Naive thymus-derived CD4-positive, alpha-beta T cell (primary cell): ENCODE data around the gene TNFAIP8L1. TPM values are rescaled to one million over a fixed set of nuclear protein-coding genes. Genes with fewer than 3 reads are reported as not detected.

Experiments
- ATAC-seq: fragments of 150-1000 bp; cut with Tn5 transposase; 2 replicates; pipeline ENCODE4 v1.10.0; 2021; ENCODE audit warnings: mild to moderate bottlenecking, moderate library complexity
- CTCF ChIA-PET: fragments of 350-600 bp; sonication (Branson Sonifier 250); formaldehyde crosslinking; loops from one replicate; lab custom pipeline; 2021; ENCODE audit warnings: antibody characterized with exemption; lab: Charles Lee
- POLR2A ChIA-PET: fragments of 350-600 bp; sonication (Branson Sonifier 250); formaldehyde crosslinking; loops from one replicate; lab custom pipeline; 2021; ENCODE audit warnings: antibody characterized with exemption, inconsistent platforms; lab: Charles Lee
- DNase-seq, 9 donors: peaks; one replicate each; pipeline versions ENCODE4 v3.0.0 to v3.0.0-alpha.2; 2020 to 2022; ENCODE audit warnings: mixed read lengths in 1 of 9
- H3K27ac ChIP-seq: one replicate; pipeline ENCODE4 v1.7.0; 2013; ENCODE audit warnings: mild to moderate bottlenecking, low read depth, low read length, moderate library complexity
- H3K27me3 ChIP-seq, 2 donors: one replicate each; pipeline ENCODE4 v1.7.0; 2013; ENCODE audit warnings: low read length in 2 of 2, mild to moderate bottlenecking in 2 of 2, moderate library complexity in 2 of 2; ENCODE audit not compliant: control insufficient read depth in 2 of 2, insufficient read depth in 2 of 2
- H3K36me3 ChIP-seq, 3 experiments: 1 replicate in 2 of 3; 2 replicates in 1 of 3; pipeline ENCODE4 v1.7.0; 2013; ENCODE audit warnings: low read length in 3 of 3, mild to moderate bottlenecking in 3 of 3, moderate library complexity in 1 of 3; ENCODE audit not compliant: insufficient read depth in 3 of 3, control insufficient read depth in 2 of 3
- H3K4me1 ChIP-seq, 2 donors: one replicate each; pipeline ENCODE4 v1.7.0; 2013; ENCODE audit warnings: low read length in 2 of 2, mild to moderate bottlenecking in 2 of 2, moderate library complexity in 1 of 2; ENCODE audit not compliant: control insufficient read depth in 2 of 2, insufficient read depth in 2 of 2
- H3K4me3 ChIP-seq: 2 replicates; pipeline ENCODE4 v1.7.0; 2013; ENCODE audit warnings: mild to moderate bottlenecking, low read length
- H3K9me3 ChIP-seq, 3 experiments: 1 replicate in 2 of 3; 2 replicates in 1 of 3; pipeline ENCODE4 v1.7.0; 2013; ENCODE audit warnings: low read length in 3 of 3; ENCODE audit not compliant: control insufficient read depth in 2 of 3
- H3K27ac Mint-ChIP-seq, 9 donors: one replicate each; pipeline ENCODE4 v1.8.0; 2020 to 2022; ENCODE audit warnings: mixed read lengths in 9 of 9, mild to moderate bottlenecking in 8 of 9, moderate library complexity in 5 of 9, inconsistent platforms in 2 of 9
- H3K27me3 Mint-ChIP-seq, 5 donors: one replicate each; pipeline ENCODE4 v1.8.0; 2021 to 2022; ENCODE audit warnings: mixed read lengths in 5 of 5, mild to moderate bottlenecking in 1 of 5
- H3K36me3 Mint-ChIP-seq, 5 donors: one replicate each; pipeline ENCODE4 v1.8.0; 2020 to 2022; ENCODE audit warnings: mixed read lengths in 5 of 5, mild to moderate bottlenecking in 3 of 5, inconsistent platforms in 1 of 5
- H3K4me1 Mint-ChIP-seq, 7 donors: one replicate each; pipeline ENCODE4 v1.8.0; 2020 to 2022; ENCODE audit warnings: mixed read lengths in 7 of 7, mild to moderate bottlenecking in 3 of 7, inconsistent platforms in 1 of 7
- H3K4me3 Mint-ChIP-seq, 10 donors: one replicate each; pipeline ENCODE4 v1.8.0; 2020 to 2022; ENCODE audit warnings: mild to moderate bottlenecking in 10 of 10, mixed read lengths in 10 of 10, moderate library complexity in 6 of 10, inconsistent platforms in 2 of 10
- H3K9me3 Mint-ChIP-seq, 11 donors: one replicate each; pipeline ENCODE4 v1.8.0; 2020 to 2022; ENCODE audit warnings: mixed read lengths in 11 of 11, mild to moderate bottlenecking in 4 of 11, inconsistent platforms in 1 of 11, moderate library complexity in 1 of 11
- intact Hi-C, 2 donors: fragments of 100-400 bp; cut with micrococcal nuclease; formaldehyde crosslinking; loops; one replicate each; pipeline ENCODE4 v1.15.1; 2023
- polyA plus RNA-seq, 2 donors: library from polyadenylated mRNA; unstranded; fragments of 300-500 nt; fragmentation: Illumina TruSeq; gene quantifications; one replicate each; pipeline ENCODE4 v1.2.3, GENCODE V29; 2021
- total RNA-seq, 6 experiments: library from RNA in 5 of 6; stranded (reverse) in 5 of 6; gene quantifications; 1 replicate in 5 of 6; 2 replicates in 1 of 6; pipeline ENCODE4 v1.2.3 and lab custom pipeline; 2021 to 2026

TNFAIP8L1 gene
- total RNA-seq, result 10 to 100 TPM; 11.2 to 22.4 (median 20.6) TPM
- polyA plus RNA-seq, result 10 to 100 TPM in 1 of 2 donors, 1 to 10 TPM in 1; 8.0 to 20.5 TPM
- 22.5 reads per million, percentile 53 among the genes with 10 or more reads in this experiment for total RNA-seq (lab: John Stamatoyannopoulos, UW)

GRCh38 chr19:4638828-4639530 is at the start of gene TNFAIP8L1:
Gene TNFAIP8L1 (plus strand): TSS chr19:4639516. CDS start chr19:4651870, 12,354 bp downstream.
- Histone ChIP-seq H3K9me3 (no peaks in the 10 kb centered on the region), H3K36me3 (peaks cover 0 to 6% (median 0%) of the 10 kb centered on the region in 3 experiments), H3K27ac (peak within 1 kb of the TSS; percentile 92), H3K4me1 (peaks cover 27 to 32% of the 10 kb centered on the region in 2 donors), H3K4me3 (peak within 1 kb of the TSS; percentile 81), H3K27me3 (no peaks in the 10 kb centered on the region)
- peak; percentile 97 to 100 (median 99) for DNase-seq
- ATAC-seq, result peak; percentile 97
- Mint-ChIP-seq H3K36me3 (peaks cover 0 to 2% (median 0%) of the 10 kb centered on the region in 5 donors), H3K27ac (peak within 1 kb of the TSS; percentile 92 to 99 (median 97)), H3K4me1 (peaks cover 15 to 43% (median 32%) of the 10 kb centered on the region in 7 donors), H3K9me3 (no peaks in the 10 kb centered on the region), H3K4me3 (peak within 1 kb of the TSS; percentile 90 to 99 (median 96)), H3K27me3 (no peaks in the 10 kb centered on the region)
- ChIA-PET POLR2A (interaction anchor here (1.6 kb wide), 1 partner anchor 152 kb away, joined by 7 read pairs; no protein-coding TSS in a partner anchor), CTCF (interaction anchor here (1.1 kb wide), 1 partner anchor 63 kb away, joined by 3 read pairs; no protein-coding TSS in a partner anchor)
- intact Hi-C loops, result loop anchor here (1.0 to 5.0 kb wide), 12 partner anchors 31 to 517 kb away; partner anchors contain the start of genes HDGFL2 (in 2 of the 2), MYDGF (in 2 of the 2), ANKRD24 (in 1 of the 2) and CHAF1A (in 1 of the 2)

GRCh38 chr19:4589579-4590410 is 49.5 kb upstream of the TNFAIP8L1 start:
- no peak for DNase-seq
- H3K9me3 ChIP-seq, result no peaks in the 10 kb centered on the region
- peaks cover 0 to 10% (median 0%) of the 10 kb centered on the region in 7 donors for H3K4me1 Mint-ChIP-seq
- peak; percentile 61 for ATAC-seq
- H3K36me3 Mint-ChIP-seq, result no peaks in the 10 kb centered on the region
- POLR2A ChIA-PET, result no interaction called here
- H3K36me3 ChIP-seq, result no peaks in the 10 kb centered on the region
- peaks cover 5 to 9% of the 10 kb centered on the region in 2 donors for H3K27me3 ChIP-seq
- no peak overlapping the region for H3K27ac ChIP-seq
- CTCF ChIA-PET, result interaction anchor here (0.8 to 1.2 kb wide), 2 partner anchors 47 to 48 kb away, joined by 5 read pairs; no protein-coding TSS in a partner anchor
- no peak overlapping the region for H3K4me3 Mint-ChIP-seq
- H3K4me1 ChIP-seq, result no peaks in the 10 kb centered on the region
- intact Hi-C loops, result loop anchor here in 1 of 2 donors (1.0 kb wide), 1 partner anchor 47 kb away; no protein-coding TSS in a partner anchor
- no peak overlapping the region for H3K27ac Mint-ChIP-seq
- peaks cover 45 to 58% (median 53%) of the 10 kb centered on the region in 5 donors for H3K27me3 Mint-ChIP-seq
- no peaks in the 10 kb centered on the region for H3K9me3 Mint-ChIP-seq
- H3K4me3 ChIP-seq, result no peak overlapping the region

- Histone ChIP-seq H3K9me3 (no peaks in the 10 kb centered on the region), H3K27me3 (peaks cover 3 to 4% of the 10 kb centered on the region in 2 donors), H3K4me3 (no peak overlapping the region), H3K27ac (no peak overlapping the region), H3K36me3 (no peaks in the 10 kb centered on the region), H3K4me1 (no peaks in the 10 kb centered on the region)
- DNase-seq, result no peak
- ChIA-PET POLR2A (no interaction called here), CTCF (interaction anchor here (0.6 to 1.2 kb wide), 2 partner anchors 46 to 216 kb away, joined by 3 to 5 read pairs; no protein-coding TSS in a partner anchor)
- Mint-ChIP-seq H3K27me3 (peaks cover 44 to 56% (median 50%) of the 10 kb centered on the region in 5 donors), H3K4me3 (no peak overlapping the region), H3K4me1 (peaks cover 0 to 9% (median 0%) of the 10 kb centered on the region in 7 donors), H3K36me3 (no peaks in the 10 kb centered on the region), H3K9me3 (no peaks in the 10 kb centered on the region), H3K27ac (no peak overlapping the region)
- ATAC-seq, result no peak
- intact Hi-C loops, result no loop called here
These were observed 48.8 kb upstream of the TNFAIP8L1 start for GRCh38 chr19:4590559-4590958.

GRCh38 chr19:4591320-4591719 is 48.0 kb upstream of the TNFAIP8L1 start:
- intact Hi-C loops, result no loop called here
- ChIA-PET CTCF (no interaction called here), POLR2A (no interaction called here)
- H3K4me1 ChIP-seq, result no peaks in the 10 kb centered on the region
- no peaks in the 10 kb centered on the region for H3K9me3 Mint-ChIP-seq
- H3K9me3 ChIP-seq, result no peaks in the 10 kb centered on the region
- DNase-seq (no peak), ATAC-seq (no peak)
- H3K4me1 Mint-ChIP-seq, result peaks cover 0 to 3% (median 0%) of the 10 kb centered on the region in 7 donors
- no peaks in the 10 kb centered on the region for H3K36me3 Mint-ChIP-seq
- H3K27ac Mint-ChIP-seq, result no peak overlapping the region
- no peaks in the 10 kb centered on the region for H3K27me3 ChIP-seq
- H3K4me3 Mint-ChIP-seq, result no peak overlapping the region
- H3K27ac ChIP-seq, result no peak overlapping the region
- no peak overlapping the region for H3K4me3 ChIP-seq
- H3K36me3 ChIP-seq, result no peaks in the 10 kb centered on the region
- H3K27me3 Mint-ChIP-seq, result peaks cover 37 to 55% (median 47%) of the 10 kb centered on the region in 5 donors

GRCh38 chr19:4592445-4592844 is 46.9 kb upstream of the TNFAIP8L1 start:
- H3K36me3 Mint-ChIP-seq, result no peaks in the 10 kb centered on the region
- no peak overlapping the region for H3K4me3 Mint-ChIP-seq
- peaks cover 42 to 61% (median 49%) of the 10 kb centered on the region in 5 donors for H3K27me3 Mint-ChIP-seq
- no peaks in the 10 kb centered on the region for H3K9me3 ChIP-seq
- no peaks in the 10 kb centered on the region for H3K4me1 ChIP-seq
- intact Hi-C loops, result no loop called here
- ChIA-PET CTCF (interaction anchor here (0.9 kb wide), 1 partner anchor 45 kb away, joined by 4 read pairs; no protein-coding TSS in a partner anchor), POLR2A (no interaction called here)
- DNase-seq (no peak), ATAC-seq (no peak)
- H3K4me3 ChIP-seq, result no peak overlapping the region
- no peaks in the 10 kb centered on the region for H3K36me3 ChIP-seq
- H3K27ac Mint-ChIP-seq, result no peak overlapping the region
- no peaks in the 10 kb centered on the region for H3K9me3 Mint-ChIP-seq
- H3K27ac ChIP-seq, result no peak overlapping the region
- H3K4me1 Mint-ChIP-seq, result peaks cover 3 to 8% (median 4%) of the 10 kb centered on the region in 7 donors
- peaks cover 0 to 4% of the 10 kb centered on the region in 2 donors for H3K27me3 ChIP-seq

GRCh38 chr19:4593409-4593851 is 45.9 kb upstream of the TNFAIP8L1 start:
- no peak overlapping the region for H3K27ac ChIP-seq
- Mint-ChIP-seq H3K27me3 (peaks cover 40 to 56% (median 50%) of the 10 kb centered on the region in 5 donors), H3K27ac (no peak overlapping the region), H3K4me3 (no peak overlapping the region), H3K9me3 (no peaks in the 10 kb centered on the region), H3K4me1 (peaks cover 5 to 12% (median 8%) of the 10 kb centered on the region in 7 donors), H3K36me3 (no peaks in the 10 kb centered on the region)
- DNase-seq (no peak), ATAC-seq (peak; percentile 38)
- no peak overlapping the region for H3K4me3 ChIP-seq
- H3K9me3 ChIP-seq, result no peaks in the 10 kb centered on the region
- intact Hi-C loops, result no loop called here
- ChIA-PET CTCF (interaction anchor here (0.6 to 1.1 kb wide), 4 partner anchors 20 to 431 kb away, joined by 3 to 8 read pairs (median 4); no protein-coding TSS in a partner anchor), POLR2A (no interaction called here)
- no peaks in the 10 kb centered on the region for H3K4me1 ChIP-seq
- peaks cover 2 to 9% of the 10 kb centered on the region in 2 donors for H3K27me3 ChIP-seq
- H3K36me3 ChIP-seq, result no peaks in the 10 kb centered on the region
